ENCODE data around the gene AGXT.

The AGXT gene

DNA sequence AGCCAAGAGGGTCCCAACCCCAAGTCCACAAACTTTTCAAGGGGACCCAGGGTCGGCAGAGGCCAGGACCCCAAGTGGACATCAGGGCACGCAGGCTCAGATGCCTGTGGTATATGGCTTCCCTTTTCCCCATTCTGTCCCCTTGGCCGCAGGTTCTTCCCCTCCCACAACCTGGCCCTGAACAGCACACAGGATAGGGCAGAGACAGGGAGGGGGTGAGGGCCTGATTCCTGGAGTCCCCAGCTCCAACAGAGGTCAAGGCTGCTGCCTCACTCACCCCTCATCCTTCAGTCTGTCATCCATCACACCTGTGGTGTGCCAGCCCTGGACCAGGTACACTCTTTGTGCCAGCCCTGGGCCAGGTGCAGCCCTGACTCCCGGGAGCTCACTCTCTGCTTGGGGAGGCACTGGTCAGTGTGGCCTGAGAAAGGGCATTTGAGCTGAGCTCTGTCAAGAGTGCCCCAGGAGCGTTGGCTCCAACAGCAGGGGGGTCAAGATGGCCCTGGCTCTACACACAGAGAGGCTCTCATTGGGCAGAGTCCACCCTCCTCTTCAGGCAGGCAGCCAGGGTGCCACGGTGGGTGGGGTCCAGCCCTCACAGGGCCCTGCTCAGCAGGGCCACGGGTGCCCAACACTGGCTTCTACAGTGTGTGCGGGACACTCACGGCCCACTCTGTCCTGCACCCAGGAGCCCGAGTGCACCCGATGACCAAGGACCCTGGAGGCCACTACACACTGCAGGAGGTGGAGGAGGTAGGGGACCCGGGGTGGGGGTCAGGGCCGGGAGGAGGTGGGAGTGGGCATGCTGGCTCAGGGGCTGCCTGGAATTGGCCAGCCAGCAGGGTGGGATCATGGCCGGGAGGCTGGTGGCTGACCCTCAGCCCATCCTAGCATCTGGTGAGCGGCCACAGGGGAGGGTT is 1.6 kb downstream of the AGXT start:
- DNase-seq: no peak

DNA sequence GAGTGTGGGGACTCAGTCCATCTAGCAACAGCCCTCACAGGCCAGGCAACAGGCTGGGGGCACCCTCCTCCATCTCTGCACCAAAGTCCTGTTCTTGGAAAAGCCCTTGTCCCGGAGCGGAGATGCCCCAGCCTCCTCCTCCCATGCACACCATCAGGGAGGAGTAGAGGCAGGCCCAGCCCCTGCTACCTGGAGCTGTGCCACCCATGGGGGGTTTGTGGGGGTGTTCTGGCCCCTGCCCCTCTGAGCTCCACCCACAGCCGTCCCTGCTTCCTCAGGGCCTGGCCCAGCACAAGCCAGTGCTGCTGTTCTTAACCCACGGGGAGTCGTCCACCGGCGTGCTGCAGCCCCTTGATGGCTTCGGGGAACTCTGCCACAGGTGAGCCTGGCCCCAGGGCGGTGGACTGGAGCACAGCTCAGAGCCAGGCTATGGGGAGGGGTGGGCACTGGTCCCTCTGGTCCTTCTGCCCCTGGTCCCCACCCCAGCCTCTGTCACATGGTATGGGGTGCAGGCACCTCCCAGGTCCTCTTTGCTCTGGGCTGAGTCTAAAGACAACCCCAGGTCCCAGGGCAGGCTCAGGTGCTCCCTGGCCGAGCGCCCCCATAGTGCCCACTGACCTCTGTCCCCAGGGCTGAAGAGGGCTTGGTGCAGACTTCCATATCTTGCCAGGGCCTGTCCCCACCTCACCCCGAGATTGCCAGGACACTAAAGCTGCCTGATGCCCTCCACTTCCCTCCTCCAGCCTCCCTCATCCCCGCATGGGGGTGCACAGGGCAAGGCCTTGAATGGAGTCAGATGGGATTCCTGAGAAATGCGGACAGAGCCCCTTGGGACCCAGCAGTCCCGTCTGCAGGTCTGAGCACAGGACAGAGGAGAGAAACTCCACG is 2.7 kb downstream of the AGXT start:
- DNase-seq: no peak

DNA sequence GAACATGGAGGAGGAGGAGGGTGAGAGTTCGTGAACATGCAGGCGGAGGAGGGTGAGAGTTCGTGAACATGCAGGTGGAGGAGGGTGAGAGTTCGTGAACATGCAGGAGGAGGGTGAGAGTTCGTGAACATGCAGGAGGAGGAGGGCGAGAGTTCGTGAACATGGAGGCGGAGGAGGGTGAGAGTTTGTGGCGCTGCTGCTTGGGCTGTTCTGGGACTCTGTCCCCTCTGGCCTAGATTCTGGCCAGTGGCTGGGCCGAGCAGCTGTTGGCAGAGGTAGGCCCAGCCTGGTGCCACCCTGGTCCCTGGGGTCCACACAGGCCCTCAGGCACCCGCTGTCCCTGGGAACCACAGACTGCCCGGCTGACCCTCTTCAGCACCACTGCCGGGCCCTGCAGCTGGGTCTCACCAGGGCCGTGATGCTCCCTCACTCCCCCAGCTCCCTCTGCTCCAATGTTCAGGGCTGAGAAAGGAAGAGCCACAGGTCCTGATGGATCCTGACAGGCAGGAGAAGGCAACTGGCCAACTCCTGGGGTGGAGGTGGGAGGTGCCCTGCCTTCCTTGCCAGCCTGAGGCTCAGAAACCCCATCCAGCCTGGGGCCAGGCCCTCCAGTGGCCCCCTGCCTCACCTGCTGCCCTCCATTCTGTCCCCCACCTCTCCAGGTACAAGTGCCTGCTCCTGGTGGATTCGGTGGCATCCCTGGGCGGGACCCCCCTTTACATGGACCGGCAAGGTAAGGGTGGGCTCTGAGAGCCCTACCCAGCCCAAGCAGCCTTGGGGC is 3.9 kb downstream of the AGXT start:
- no peak for DNase-seq

DNA sequence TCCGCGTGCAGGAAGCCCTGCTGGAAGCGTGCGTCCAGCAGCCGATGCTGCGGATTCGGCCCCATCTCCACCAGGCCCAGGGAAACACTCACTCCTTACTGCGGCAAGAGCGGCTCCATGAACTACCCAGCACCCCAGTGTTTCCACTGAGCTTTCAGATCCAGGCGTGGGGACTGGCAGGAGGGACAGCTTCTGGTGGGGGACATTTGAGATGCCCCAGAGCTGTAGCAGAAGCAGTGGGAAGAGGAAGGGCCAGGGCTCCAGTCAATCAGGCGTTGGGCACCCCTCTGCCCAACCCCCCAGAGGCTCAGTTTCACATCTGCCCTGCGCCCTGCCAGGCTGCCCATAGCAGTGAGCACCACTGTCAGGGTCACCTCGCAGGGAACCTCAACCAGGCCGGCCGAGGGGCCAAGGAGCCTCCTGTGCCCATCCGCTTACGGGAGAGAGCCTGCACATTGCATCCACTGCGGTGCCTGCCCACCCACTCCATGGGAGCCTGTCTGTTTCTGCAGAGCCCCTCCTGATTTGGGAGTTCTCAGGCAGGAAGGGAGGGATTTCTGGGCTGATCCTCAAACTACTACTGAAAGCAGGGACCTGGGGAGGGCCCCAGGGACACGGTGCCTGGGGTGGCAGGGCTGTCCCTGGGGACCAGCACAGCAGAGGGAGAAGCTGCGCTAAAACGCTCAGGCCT is 4.6 kb downstream of the AGXT start:
- no peak for DNase-seq

DNA sequence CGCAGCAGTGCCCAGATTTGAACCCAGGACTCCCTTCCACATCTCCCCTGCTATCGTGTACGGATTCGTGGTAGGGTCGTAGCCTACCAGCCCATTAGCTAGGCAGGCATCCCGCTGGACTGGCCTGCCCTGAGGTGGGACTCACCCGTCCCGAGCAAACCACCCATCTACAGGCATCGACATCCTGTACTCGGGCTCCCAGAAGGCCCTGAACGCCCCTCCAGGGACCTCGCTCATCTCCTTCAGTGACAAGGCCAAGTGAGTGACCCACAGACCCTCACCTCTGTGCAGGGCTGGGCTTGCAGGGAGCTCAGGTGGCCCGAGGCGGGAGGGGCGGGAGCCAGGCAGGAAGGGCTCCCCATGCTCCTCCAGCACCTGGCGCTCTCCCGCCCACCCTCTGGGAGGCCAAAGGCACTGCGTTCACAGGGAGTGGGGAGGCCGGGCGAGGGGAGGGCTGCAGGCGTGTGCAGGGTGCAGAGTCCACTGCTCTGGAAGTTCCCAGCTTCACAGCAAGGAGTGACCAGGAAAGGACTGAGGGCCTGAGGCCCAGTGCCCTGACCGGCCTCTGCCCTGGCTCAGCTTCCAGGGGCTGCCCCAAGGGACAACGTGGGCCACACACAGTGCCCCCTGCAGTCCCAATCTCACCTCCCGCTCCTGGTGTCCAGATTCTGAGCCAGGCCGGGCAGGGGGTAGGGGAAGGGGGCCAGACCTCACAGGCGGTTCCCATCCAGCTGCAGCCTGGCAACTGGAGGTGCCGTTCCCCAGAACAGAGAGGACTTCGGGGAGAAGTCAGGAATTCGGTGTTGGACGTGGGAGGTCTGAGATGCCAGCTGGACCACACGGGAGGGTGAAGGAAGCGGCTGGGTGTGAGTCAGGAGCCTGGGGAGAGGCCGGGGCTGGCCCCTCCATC is 5.4 kb downstream of the AGXT start:
- DNase-seq: no peak

DNA sequence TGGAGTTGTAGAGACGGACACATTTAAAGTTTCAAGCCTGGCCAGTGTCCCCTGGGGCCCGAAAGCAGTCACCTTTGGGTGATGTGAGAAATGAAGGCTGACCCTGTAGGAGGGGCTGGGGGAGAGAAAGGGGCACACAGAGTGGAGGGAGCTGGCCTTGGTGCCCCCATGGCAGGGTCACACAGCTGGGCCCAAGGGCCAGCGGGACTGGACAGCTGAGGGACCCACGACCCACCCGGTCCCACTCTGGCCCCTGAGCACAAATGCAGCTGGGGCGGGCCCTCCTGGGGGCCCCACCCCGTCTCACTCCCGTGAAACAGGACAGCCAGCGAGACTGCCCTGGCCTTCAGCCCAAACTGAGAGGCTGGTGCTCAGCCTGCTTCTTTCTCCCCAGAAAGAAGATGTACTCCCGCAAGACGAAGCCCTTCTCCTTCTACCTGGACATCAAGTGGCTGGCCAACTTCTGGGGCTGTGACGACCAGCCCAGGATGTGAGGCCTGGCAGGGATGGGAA is 6.1 kb downstream of the AGXT start:
- no peak for DNase-seq

DNA sequence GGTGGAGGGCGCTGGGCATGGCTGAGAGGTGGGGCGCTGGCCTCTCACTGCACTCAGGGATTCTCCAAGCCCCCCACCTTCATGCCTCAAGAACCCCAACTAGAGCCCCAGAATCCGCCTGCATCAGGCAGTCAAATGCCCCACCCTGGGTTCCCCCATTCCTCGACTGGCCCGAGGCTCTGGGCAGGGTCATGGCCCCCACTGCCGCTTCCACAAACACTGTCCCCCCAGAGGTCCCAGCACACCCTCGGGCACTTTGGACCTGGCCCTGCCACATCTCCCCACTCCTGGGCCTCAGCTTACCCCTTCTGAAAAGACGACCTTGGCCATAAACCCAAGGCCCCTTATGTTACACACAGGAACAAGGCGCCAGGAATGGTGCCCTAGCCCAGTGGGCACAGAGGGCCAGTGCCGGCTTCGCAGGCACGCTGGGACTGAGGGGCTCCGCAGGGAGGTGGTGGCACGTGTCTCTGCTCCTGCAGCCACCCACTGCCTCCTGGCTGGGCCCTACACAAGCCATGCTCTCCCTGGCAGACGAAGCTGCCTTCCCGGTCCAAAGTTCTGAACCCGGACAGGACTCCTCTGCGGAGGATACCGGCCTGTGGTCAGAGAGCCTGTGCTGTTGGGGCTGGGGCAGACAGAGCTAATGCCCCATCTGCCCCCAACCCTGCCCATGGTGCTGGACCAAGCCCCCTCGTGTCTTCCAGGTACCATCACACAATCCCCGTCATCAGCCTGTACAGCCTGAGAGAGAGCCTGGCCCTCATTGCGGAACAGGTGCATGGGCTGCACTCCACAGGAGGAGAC is 6.8 kb downstream of the AGXT start:
- no peak for DNase-seq

DNA sequence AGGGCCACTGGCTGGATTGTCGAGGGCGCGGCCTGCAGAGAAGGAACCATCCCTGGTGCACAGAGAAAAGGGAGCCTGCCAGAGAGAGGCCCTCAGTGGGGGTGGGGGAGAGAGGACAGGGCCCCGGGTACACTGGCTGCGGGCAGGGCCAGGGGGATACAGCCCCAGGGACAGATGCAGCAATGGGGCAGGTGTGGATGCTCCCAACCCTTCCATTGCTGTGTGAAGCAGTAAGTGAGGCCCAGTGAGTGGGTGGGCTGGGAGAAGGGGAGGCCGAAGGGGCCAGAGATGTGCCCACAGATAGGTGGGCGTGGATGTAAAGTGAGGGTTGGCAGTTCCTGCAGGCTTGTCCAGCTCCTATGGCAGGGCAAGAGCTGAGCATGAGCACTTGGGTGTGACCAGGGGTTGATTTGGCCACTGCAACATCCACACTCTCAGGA is 7.4 kb downstream of the AGXT start:
- no peak for DNase-seq

DNA sequence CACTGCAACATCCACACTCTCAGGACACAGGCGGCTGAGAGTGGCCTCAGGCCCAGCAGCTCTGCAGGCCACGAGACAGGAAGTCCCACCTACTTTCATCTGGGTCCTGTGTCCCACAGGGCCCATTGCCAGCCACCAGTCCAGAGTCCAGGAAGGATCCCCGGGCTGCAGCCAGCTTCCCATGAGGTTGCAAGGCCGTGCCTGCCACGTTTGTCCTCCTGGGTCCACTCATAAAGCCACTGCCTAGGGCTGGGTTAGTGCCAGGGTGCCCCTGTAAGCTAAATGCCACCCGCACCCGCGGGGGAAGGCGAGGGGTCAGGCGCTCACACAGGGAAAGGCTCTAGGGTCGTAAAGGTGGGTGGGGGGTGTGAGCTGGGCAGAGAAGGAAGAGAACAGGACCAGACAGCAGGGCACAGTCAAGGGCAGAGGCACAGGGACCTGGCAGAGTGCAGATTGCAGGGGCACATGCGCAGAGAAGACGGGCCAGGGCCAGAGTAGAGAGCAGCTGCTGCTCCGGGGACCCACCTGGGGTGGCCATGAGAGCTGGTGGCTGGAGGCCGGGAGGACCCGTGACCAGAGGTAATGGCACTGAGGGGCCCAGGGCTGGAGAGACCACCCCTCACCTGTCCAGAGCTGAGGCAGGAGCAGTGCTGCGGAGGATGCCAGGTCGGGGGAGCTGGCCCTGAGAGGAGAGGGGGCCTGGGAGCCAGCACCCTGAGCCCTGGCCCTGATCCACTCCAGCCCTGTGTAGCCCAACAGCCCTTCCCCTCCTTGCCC is 8.0 kb downstream of the AGXT start:
- no peak for DNase-seq

DNA sequence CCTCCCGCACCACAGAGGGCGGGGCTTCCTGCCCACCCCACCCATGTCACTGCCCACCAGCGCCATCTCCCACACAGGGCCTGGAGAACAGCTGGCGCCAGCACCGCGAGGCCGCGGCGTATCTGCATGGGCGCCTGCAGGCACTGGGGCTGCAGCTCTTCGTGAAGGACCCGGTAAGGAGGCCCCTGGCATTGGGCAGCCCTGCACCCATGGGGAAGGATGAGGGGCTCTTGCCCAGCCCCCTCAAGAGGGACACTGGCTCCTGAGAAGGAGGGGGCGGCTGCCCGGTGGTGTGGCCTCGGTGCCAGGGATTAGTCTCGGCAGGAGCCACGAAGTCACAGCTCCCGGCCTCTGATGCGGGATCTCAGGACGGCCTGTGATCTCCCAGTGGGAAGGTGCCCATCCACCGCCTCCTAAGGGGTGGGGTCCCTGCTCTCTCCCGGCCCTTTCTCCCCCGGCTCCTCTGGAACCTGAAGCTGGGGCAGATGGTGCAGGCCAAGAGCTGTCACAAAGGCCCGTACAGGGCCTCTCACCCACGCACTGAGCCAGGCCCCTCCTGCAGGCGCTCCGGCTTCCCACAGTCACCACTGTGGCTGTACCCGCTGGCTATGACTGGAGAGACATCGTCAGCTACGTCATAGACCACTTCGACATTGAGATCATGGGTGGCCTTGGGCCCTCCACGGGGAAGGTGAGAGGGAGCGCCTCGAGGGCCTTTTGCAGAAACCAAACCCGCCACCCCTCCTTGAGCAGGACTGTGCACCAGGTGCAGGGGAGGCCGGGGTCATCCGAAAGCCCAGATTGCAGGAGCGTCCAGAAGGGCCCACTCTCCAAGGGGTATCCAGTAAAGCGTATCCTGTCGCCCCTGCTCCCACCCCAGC is 9.1 kb downstream of the AGXT start:
- no peak for DNase-seq

DNA sequence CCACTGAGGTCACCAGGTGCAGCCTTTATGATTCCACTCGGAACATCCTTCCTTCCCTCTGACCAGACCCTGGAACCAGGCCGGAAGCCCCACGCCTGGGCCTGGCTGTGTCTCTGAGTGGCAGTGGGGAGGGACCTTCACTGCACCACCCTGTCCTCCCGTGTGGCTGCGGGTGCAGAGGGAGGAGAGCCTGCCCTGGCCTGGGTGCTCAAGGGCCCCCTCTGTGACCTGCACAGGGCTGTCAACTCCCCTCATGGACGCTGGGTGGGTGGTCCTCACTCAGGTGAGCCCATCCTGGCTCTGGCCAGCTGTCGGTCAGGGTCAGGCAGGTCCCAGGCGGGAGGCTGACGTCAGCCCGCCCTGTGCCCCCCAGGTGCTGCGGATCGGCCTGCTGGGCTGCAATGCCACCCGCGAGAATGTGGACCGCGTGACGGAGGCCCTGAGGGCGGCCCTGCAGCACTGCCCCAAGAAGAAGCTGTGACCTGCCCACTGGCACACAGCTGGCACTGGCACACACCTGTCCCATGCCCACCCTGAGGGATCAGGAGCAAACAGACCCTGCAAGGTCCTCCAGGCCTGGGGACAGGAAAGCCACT is 9.8 kb downstream of the AGXT start:
- DNase-seq: no peak

DNA sequence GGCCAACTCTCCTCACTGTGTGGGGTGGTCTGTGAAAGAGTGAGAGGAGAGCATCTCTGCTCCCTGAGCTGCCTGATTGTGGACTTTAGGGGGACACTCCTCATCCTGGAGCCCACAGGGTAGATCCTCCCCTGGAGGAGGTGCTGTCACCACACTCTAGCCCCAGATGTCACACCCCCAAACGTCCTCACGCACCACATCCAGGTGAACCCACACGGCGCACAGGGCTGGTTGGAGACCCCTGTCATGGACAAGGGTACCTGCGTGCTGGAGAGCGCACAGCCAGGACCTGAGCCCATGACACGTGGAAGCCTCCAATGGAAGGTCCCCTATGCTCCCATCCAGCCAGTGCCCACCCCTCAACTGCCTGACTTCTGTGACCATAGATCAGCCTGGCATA is 10.5 kb downstream of the AGXT start:
- no peak for DNase-seq

DNA sequence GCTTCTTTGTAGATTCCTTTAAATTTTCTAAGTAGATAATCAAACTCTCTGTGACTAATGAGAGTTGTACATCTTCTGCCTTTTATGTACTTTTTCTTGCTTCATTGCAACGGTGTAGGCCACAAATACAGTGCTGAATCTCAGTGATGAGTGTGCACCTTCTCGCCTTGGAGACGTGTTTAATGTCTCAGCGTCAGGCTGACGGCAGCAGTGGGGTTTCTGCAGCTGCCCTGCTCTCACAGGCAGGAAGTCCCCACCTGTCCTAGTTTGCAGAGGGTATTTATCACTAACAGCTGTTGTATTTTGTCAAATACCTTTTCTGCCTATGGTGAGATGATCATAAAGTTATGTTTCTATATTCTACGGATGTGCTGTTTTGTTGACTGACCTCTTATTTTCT is 13.3 kb downstream of the AGXT start:
- no peak for DNase-seq

DNA sequence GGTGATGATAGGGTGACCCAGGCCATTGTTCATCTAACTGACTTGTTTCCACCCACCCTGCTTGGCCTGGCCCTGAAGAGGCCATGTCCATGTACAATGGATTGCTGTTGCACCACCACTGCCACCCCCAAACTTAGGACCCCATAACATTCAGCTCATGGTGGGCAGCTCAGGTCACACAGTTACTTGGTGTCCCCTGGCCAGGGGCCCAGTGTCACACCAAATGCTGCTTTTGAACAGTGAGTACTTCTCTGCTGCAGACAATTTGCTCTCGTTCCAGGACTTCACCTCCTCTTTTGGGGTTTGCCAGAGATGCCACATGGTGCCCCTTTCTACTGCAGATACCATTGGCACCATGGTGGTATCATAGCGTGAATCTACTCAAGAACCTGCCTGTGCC is 15.6 kb downstream of the AGXT start:
- DNase-seq: no peak

DNA sequence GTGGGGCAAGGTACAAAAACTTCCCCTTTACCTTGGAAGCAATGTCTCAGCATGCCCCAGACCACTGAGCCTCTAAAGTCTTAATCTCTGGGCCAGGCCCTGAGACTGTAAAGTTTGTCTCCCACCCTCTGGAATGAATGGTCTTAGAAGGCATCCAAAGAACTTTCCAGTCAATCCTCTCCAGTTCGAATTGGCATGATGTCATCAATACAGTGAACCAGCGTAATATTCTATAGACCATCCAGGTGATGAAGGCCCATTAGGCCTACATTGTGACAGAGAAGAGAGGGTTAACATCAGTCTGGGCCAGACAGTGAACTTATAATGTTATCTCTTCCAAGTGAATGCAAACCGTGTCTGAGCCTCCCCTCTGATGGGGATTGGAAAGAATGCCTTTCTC is 16.1 kb downstream of the AGXT start:
- DNase-seq: no peak

DNA sequence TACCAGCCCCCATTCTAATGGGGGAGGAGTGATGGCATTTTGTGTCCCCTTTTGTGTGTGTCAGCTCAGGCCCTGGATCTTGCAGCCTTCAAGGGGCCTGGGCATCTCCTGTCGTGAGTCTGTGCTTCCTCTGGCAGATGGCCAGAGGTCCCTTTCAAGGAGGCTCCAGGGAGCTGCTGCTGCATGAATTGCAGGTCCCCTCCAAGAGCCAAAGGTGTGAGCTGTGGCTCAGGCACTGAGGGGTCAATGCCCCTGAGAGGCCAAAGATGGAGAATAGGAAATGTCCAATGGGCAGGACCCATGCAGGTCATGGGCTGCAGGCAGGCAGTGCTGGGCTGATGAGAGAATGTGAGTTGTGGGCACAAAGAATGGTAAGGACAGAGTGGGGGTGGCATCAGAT is 16.9 kb downstream of the AGXT start:
- DNase-seq: no peak

DNA sequence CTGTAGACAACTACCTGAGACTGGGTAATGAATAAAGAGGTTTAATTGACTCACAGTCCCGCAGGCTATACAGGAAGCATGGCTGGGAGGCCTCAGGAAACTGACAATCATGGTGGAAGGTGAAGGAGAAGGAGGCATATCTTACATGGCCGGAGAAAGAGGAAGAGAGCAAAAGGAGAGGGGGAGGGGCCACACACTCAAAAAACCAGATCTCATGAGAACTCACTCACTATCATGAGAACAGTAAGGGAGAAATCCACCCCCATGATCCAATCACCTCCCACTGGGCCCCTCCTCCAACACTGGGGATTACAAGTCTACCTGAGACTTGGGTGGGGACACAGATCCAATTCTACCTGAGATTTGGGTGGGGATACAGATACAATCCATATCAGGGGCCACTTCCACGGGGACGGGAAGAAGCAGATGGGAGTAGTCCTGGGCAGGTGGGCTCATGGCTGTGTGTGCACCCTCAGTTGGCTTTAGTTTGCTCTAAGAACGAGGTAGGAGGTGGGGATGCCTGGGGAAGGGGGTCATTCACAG is 17.5 kb downstream of the AGXT start:
- DNase-seq: no peak

All from stimulated activated naive CD4-positive, alpha-beta T cell treated with Interleukin-2 at 50 U/mL for 16 hours (primary cell).